Fibroblast of skin of abdomen (primary cell): Measurements from ENCODE around the gene TMTC1.
"Not testable (repeated sequence)": the region's sequence is repeated elsewhere in the genome, so short reads cannot be mapped to it uniquely, and the experiment has no call there.

ENCODE experiments used
- DNase-seq: peaks from one replicate; pipeline ENCODE4 v3.0.0-alpha.2; 2013

Gene TMTC1

DNA sequence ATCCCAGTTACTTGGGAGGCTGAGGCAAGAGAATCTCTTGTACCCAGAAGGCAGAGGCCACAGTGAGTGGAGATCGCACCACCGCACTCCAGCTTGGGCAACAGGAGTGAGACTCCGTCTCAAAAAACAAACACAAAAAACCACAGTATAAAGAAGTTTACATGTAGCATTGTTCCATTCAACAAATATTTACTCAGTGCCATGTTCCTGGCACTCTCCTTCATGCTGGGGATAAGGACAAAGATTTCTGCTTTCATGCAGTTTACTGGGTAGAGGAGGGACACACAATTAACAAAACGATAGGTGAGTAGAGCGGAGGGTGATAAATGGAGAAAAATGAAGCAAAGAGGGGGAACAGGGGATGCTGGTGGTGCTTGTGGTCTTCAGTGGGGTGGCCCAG lies 218.0 kb downstream of the TMTC1 start:
- no peak for DNase-seq

DNA sequence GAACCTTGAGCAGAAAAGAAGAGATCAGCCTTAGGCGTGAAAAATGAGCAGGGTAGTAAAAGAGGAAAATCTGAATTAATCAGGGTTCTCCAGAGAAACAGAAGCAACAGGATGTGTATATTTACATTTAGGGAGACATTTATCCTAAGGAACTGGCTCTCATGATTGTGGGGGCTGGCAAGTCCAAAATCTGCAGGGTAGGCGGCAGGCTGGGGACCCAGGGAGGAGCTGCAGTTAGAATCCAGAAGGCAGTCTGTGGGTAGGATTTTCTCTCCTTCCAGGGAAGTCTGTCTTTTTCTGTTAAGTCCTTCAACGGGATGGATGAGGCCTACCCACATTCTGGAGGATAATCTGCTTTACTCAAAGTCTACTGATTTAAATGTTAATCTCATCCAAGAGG lies 218.8 kb downstream of the TMTC1 start:
- DNase-seq = no peak

DNA sequence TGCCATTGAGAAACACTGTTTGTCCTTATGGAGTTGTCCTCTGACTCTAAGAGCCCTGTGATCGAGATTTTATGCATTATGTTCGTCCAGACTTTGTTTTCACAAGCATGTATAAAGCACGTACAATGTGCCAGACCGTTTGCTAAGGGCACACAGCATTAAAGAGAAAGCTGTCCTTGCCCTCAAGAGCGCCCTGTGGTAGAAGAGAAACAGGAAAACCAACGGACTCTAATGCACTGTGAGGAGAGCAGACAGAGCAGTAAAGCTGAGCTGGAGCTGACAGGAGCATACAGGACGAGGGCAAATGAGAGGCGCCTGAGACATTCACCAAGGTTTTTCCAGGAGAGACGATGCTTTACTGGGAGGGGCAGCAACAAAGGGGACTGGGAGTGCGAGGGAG lies 220.1 kb downstream of the TMTC1 start:
- DNase-seq = no peak

DNA sequence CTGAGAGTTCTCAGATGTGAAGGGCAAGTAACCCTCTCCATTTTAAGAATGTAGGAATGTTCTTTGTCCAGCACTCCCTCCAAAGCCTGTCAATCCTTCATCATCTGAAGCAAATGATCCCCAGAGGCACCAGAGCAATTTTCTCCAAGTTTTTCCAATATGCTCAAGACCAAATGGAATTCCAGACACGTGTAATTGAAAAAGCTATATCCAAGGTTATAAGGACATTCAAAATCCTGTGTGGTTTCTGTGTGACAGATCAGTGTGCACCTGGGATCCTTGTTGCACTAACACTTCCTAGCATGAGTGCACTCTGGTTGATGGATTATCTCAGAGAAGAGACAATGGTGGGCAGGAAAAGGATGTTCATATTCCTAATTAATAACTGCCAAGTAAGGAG lies 220.7 kb downstream of the TMTC1 start:
- no peak for DNase-seq

DNA sequence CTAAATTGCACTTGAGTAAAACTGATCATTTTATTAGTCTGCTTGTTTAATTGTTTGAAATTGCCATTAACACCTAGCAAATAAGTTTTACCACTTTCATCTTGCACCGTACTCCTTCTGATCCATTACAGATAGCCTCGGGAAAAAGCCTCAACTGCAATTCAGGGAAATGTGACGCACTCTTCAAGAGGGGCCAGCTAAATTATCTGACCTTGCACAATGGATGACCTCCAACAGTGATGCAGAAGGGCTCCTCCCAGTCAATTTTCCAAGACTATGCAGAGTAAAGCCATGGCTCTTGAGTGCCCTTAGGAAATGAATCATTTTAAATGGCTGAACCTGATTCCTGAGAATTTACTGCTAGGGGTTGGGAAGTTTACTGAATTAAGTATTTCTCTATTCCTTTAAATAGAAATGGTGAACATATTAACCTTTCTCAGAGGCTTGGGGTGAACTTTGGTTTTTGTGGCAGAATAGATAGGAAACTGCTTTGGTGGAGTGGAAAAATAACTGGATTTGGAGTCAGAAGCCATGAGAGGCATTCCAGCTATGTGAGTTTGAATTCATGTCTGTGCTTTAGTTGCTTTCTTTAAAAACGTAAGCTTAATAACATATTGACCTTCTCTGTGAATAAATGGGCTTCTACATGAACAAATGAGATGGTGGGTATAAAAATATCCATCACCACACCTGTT lies 221.5 kb downstream of the TMTC1 start:
- DNase-seq = no peak

DNA sequence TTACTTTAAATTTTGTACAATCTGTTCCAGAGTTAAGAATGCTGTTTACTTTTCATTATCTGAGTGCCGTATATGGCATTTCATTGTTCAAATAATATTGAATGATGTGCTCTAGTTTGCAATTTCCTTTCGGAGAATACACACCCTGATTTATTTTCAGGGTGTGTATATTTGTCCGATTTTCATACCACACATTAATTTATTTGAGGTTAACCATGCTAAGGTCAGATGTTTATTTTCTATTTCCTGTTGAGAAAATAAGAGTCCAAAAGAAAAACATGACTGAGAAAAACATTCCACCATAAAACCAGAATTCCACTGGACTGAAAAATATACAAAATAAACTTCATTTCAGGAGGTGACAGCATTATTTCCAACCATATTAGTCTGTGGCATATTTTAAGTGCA lies 222.1 kb downstream of the TMTC1 start:
- DNase-seq = no peak

DNA sequence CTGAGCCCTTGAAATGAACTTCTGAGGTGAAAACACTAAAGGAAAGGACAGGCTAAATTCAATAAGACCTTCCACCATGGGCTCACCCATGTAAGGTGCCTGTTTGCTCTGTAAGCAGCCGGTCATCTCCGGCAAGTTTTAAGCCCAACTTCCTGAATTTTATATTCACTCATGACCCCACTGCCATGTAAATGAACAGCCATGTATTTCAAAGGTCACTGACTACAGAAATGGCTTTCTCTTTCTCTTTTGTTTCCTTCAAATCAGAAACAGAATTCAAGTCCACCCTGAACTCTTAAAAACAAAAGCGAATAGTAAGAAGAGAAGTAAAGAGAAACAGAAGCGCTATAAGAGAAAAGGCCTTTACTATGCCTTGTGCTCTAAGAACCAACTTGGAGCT lies 224.5 kb downstream of the TMTC1 start:
- no peak for DNase-seq

DNA sequence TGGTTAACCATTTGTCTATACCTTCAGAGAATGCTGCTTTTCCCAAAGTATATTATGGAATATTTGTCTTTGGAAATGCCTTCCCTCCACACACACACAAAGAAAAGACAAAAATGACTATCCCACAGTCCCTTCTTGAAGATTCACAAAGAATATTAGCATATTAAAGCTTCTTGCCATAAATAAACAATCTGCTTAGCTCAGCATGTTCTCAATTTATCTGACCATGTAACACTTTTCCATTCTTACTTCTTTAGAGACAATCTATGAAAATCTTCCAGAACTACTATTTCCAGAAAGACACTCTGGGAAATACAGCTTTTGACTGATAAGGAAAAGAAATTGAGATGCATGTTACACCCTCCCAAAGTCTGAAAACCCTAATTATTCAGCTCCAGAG lies 227.4 kb downstream of the TMTC1 start:
- DNase-seq = no peak

DNA sequence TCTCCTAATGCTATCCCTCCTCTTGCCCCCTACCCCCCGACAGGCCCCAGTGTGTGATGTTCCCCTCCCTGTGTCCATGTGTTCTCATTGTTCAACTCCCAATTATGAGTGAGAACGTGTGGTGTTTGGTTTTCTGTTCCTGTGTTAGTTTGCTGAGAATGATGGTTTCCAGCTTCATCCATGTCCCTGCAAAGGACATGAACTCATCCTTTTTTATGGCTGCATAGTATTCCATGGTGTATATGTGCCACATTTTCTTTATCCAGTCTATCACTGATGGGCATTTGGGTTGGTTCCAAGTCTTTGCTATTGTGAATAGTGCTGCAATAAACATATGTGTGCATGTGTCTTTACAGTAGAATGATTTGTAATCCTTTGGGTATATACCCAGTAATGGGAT lies 228.3 kb downstream of the TMTC1 start:
- not testable (repeated sequence) for DNase-seq

DNA sequence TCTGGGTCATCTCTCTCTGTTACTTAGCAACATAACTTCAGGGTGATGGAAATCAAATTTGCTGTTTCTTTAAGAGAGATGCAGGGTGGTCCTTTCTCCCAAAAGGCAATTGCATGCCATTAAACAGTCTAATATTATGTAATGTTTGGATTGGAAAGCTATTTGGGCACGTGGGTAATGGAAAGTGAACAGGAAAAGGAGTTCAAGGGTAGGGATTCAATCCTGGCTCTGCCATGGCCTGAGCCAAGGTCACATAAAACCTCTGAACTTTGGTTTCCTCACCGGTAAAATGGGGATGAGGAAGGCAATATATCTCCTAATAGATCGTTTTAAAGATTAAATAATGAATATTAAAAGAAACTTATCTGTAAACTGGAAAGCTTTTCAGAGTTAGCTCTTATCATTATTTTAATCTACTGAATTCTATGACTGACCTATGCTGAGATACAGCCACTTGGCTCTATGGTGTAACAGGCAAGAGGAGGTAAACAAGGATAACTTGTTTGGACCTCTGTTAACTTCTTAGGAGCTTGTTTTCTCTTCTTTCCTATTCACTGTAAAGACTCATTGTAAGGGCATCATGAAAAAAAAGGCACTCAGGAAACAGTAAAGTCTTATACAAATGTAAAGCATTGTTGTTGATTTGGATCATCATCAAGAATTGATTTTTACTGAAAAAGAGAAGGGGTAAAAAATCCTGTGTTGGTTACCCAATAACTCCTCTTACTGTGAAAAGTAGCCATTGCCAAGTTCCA lies 230.6 kb downstream of the TMTC1 start:
- DNase-seq = no peak

DNA sequence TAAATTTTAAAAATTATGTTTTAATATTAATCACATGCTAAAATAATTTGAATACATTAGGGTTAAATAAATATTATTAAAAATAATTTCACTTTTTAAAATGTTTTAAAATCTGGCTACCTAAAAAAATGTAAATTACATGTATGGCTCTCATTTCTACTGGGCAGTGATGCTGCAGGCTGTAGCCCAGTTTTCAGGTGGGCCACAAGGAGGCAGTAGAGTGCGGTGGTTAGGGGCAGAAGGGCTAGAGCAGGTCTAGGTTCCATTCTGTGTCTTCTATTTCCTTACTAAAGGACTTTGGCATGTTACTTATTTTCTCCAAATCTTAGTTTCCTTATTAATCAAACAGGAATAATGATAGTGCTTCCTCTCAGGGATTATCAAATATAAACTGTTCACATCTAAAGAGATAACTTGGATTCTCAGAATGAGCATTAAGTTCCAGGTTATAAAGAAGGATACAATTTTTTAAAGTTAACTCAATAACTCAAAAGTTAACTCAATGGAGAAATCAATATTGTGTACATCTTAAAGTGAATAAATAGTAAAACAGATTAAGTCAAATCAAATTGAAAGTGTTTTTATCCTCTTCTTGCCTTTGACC lies 231.3 kb downstream of the TMTC1 start:
- DNase-seq = peak; percentile 33

DNA sequence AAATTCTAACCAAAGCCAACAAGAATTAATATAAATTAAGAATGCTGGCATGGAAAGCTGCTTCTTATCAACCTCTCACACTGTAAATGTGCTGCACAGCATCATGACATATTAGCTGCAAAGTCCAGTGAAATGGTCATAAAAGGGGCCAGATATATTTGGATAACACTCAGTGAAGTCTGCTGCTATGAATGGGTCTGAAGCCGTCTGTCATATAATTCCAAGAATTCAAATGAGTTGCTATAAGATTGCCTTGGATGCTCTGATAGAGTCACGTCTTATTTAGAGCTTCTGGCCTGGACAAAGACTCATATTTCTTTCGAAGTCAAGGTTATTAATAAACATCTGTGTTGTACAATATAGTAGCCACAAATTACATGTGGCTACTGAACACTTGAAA lies 231.9 kb downstream of the TMTC1 start:
- DNase-seq = no peak

DNA sequence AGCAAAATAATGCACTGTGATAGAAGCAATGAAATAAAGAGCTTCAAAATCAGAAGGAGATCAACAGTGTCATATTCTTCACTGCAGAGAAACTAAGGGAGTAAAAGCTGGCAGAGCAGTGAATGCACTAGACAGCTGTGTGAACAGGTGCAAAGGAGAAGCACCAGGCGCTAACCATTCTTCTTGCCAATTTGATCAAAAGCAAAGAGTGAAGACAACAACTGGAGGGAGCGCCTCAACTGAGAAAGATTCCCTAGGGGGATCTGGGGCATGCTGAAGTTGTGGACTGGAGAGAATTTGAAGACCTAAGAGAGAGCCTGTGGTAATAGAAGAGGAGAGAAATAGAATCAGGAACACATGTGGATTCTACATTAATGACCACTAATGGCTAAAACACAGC lies 235.9 kb downstream of the TMTC1 start:
- DNase-seq = no peak

DNA sequence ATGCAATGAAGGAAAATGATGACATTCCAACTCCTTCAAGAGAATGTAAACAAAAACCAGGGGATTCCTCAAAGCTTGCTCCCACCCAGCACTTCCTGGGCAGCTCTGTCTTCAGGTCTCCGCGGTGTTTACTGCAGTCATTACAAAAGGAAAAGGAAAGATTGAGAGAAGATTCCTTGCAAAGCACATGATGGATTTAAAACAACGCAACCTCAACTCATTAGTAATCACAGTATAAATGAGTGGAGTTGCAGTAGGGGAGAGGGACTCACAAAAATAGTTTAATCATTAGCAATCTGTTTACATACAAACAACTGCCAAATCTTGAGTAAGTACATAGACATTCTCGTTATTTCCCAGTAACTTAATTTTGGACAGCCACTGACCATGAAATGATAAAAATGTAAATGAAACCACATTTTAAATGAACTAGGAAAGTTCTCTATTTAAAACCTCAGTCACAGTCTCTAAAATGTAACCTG lies 236.6 kb downstream of the TMTC1 start:
- peak; percentile 22 for DNase-seq

DNA sequence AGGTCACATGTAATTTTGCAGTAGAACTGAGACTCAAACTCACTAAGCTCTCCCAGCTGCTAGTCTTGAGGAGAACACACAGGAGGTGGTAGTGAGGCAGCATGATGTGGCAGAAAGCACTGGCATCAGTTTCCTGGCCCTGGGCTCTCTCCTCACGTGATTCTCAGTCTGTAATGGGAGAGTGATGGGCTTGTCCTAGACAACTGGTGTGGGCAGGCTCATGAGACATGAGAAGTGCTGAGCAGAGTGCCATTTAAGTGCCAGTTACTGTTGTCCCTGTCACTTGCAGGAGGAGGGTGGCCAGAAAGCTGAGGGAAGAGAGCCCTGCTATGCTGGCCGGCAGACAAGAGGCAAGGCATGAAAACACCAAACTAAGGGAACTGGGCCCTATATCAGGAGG lies 237.7 kb downstream of the TMTC1 start:
- no peak for DNase-seq

DNA sequence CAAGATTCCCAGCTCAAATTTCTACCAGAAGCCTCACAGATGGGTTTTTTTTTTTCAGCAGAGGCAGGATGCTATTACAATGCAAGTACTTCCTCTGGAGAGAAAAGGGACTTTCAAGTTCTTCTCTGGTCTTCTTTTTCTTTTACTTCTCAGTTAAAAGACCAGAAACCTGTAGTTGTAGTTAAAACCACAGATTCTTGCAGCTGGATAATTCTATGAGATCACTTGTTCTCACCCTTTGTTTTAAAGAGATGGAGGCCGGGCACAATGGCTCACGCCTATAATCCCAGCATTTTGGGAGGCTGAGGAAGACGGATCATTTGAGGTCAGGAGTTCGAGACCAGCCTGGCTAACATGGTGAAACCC lies 238.7 kb downstream of the TMTC1 start:
- no peak for DNase-seq

DNA sequence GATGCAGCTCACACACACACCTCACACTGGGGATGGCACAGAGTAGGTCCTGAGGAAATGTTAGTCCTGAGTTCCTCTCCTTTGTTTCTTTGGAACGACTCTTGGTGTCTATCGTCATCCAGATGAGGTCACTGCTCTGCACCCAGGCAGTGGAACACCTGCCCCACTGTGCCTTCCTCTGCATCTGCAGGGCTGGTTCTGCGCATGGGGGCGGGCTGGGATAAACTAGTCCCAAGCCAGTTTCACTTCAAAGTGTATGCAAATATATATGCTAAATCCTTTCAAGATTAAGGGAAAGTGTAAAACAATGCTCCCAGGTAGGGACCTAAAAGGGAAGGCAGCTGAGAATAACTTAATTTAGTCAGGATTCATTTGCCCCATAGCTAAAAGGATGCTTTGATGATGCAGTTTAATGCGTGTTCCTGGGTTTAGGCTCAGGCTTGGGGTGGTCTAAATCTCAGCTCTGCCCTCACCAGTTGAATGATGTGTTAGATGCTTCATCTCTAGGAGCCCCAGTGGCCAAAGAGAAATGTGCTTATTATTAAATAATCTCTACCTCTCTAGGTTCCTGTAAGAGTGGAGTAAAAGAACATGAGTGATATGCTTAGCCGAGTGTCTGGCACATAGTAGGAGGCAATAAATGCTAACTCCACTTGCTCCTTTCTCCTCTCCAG lies 239.2 kb downstream of the TMTC1 start:
- DNase-seq = no peak

DNA sequence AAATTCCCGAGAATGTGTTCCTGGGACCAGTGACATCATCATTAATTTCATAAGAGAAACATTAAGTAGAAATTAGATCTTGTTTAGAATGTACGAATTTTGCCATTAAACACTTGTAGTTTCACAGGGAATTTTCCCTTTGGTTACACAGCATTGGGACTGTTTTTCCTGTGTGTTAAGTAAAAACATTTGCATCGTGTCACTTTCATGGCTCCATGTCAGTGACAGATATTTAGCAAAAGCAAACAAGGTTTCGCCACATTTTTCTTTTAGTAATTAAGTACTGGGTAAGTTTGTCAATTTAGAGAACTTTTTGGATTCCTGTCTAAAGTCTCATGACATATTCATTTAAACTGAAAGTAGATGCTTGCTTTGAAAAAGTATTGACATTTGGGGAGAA lies 240.7 kb downstream of the TMTC1 start:
- DNase-seq = no peak

DNA sequence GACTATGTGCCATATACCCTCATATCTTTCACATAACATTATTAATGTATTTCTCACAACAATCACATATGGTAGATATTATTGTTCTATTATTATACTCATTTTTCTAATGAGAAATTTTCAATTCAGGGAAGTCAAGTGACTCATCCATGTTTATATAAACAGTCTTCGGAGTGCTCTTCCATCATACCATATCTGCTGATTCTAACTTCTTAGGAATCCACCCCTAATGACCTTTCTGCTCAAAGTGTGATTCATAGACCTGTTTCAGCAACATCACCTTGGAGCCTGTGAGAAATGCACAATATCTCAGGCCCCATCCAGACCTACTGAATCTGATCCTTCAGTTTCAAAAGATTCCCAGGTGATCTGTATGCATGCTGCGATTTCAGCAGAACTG lies 246.4 kb downstream of the TMTC1 start:
- DNase-seq = no peak

DNA sequence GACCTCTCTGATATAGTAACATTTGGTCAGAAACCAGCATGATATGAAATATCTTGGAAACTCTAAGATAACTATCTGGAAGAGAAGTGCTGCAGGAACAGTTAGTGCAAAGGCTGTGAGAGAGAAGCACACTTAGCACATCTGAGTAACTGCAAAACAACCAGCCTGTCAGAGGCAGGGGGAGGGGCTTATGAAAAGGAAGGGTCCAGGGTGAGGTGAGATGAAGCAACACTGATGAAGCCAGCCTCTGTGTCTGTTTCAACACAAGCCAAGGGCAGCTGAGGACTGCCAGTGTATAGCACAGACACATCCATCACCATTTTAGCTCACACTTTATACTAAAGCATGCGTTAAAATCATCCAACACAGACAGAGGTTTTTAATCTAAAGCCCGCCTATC lies 248.8 kb downstream of the TMTC1 start:
- no peak for DNase-seq

DNA sequence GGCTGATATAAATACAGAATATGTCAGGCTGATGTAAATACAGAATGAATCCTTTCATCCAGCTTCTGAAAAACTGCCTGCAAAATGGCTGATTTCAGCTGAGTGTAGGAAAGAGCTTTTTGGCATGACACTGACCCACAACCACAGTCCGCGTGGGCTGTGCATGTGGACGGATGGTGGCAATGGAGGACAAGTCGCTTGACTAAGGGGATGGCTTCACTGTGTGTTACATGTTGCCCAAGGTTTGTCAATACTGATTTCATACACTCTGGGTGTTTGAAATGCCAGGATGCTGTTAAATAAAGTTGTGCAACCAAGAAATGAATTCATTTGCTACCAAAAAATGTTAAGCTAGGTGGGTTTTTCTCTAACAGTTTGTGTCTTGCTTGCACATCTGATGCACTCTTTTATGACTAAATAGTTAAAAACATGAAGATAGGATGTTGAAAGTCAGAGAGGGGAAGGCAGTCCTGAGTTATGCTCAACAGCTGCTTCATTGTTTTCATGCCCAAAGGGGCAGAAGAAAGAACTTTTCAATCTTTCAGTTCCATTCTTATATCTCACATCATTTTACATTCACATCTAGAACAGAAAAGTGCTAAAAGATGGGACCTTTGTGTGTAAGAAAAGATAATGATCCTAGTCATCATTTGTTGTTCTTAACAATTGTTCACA lies 249.8 kb downstream of the TMTC1 start:
- no peak for DNase-seq

DNA sequence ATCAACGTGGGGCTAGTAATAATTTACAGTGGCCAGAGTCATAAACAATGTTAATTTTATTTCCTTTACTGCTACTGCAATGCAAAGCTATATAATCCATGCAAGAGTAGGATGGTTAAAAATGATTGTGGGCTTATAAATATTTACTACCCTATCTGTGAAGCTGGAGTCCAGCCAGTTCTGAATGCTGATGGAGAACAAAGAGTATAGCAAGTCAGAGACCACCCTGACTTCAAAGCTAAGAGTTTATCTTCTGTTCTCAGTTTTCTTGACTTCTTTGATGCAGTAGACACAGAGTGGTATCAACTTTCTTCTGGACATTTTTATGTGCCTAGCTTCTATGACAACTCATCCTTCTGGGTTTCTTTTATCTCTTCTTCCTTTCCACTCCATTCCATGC lies 252.3 kb downstream of the TMTC1 start:
- no peak for DNase-seq

DNA sequence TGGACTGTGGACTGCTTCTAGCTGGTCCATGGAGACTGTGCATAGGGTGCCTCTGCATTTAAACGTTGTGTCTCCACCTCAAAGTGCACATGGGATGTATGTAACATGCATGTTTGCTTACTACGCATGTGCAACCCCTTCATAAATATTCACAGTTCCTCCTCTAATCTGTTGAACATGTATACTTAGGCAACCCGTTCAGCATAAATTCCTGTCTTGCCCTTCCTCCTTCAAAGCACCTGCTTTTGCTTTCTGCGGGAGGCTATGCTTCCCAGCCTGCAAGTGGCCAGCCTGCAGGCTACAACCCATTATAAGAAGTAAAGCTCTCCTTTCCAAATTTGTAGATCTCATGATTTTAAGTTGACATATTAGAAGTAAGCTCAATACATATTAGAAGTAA lies 253.3 kb downstream of the TMTC1 start:
- DNase-seq = no peak
